Measurements from ENCODE around the gene EIF2A. TPM values are rescaled to one million over a fixed set of nuclear protein-coding genes. Genes with fewer than 3 reads are reported as not detected.

The EIF2A gene
- total and polyA plus RNA-seq, 2 of the 13 experiments (the other 11 are each of a cell fraction or from before 2014, with no cell fraction given) = 124 to 139 TPM

DNA sequence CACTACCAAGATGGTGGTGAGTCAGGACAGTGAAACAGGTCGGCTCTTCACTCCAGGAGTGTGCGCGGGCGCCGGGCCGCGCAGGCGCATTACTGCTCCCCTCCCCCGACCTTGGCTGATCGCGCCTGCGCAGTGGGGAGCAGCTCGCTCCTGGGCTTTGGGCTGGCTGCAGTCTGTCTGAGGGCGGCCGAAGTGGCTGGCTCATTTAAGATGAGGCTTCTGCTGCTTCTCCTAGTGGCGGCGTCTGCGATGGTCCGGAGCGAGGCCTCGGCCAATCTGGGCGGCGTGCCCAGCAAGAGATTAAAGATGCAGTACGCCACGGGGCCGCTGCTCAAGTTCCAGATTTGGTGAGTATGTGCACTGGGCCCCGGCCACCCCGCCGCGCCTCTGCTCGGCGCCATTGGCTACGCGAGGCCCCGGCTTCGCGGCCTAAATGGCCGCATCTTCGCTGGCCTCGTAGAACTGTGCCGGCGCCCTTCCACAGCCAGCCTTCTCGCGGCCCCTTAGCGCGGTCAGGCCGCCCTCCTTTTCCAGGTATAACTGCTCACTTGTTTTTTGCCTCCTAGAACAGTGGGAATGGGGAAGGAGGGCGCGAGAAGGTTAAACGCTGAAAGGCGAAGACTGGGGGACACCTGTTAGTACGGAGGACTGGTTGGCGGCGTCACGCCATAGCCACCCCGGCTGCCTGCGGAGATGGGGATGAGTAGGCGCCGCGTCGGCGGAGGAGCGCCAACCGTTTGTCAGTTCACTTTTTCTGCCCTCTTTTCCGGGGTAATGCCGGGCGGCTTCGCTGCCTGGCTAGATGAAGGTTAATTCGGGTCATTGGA is 56.8 kb downstream of the EIF2A start, which contains the start of gene SELENOT:
Gene SELENOT, plus strand, starts transcription at position 169 of the 827 bp plus-strand sequence. Its CDS starts 42 bp downstream, at position 211.
- Histone ChIP-seq H3K36me3 (replicated peaks in 1 of 2; ENCODE audit: control insufficient read depth in 1 of 2, insufficient read depth in 2 of 2, low read length in 2 of 2) (no peaks in the 10 kb centered on the region; a peak in 1 of 5 replicates), H3K27ac (ENCODE audit: extremely low read length, insufficient read depth, low read length) (peak within 1 kb of the TSS; percentile 91), H3K79me2 (ENCODE audit: insufficient read depth, low read length) (peaks cover 67% of the 10 kb centered on the region), H2AFZ (ENCODE audit: low read length) (peak within 1 kb of the TSS; percentile 97), H3K27me3 (ENCODE audit: control insufficient read depth in 1 of 2, insufficient read depth in 2 of 2, low read length in 2 of 2) (no peaks in the 10 kb centered on the region), H3K4me2 (ENCODE audit: low read depth, low read length) (peak within 1 kb of the TSS; percentile 79), H3K4me3 (replicated peaks in 1 of 3; ENCODE audit: insufficient read depth in 1 of 3, low read depth in 2 of 3, low read length in 3 of 3) (peak within 1 kb of the TSS; percentile 86 to 89 (median 86)), H3K9ac (ENCODE audit: insufficient read depth, low read depth, low read length) (peak within 1 kb of the TSS; percentile 89), H3K9me3 (ENCODE audit: low read length) (no peaks in the 10 kb centered on the region), H3K4me1 (ENCODE audit: insufficient read depth, low read length) (peaks cover 58% of the 10 kb centered on the region), H4K20me1 (ENCODE audit: insufficient read depth, low read length) (peaks cover 14% of the 10 kb centered on the region)
- DNase-seq (ENCODE audit: low spot score) (peak; percentile 92), FAIRE-seq (peak; percentile 63), ATAC-seq (peak; percentile 95)
- intact Hi-C loops (cut with micrococcal nuclease; ENCODE audit: unreplicated experiment) (no loop called here), in situ Hi-C loops (cut with HindIII; ENCODE audit: extremely low pct_ligation_motif_present, low pct_unique_long_range_greater_than_20kb) (loop anchor here (5.0 kb wide), 1 partner anchor 56 kb away; the partner anchor contains the start of genes EIF2A and SERP1)
- WGBS (ENCODE audit: low lambda C conversion rate) = 0% methylated on average over 39 of the region's 69 CpGs
- ChIA-PET CTCF (ENCODE audit: low intra/inter-chr PET ratio, low total read pairs) (no interaction called here), POLR2A (interaction anchor here (0.6 to 1.9 kb wide), 15 partner anchors 9 to 194 kb away, joined by 3 to 21 read pairs (median 4); partner anchors contain the start of genes EIF2A, ERICH6, SERP1 and SIAH2)
- BruUV-seq (replicated peaks) = no TSS peak
- TF ChIP-seq KAT8 (CRISPR knock-in tag; IDR thresholded peaks at IDR 0.05) (peak; percentile 89), ZNF280D (CRISPR knock-in tag; IDR thresholded peaks at IDR 0.05) (peak; percentile 77), CENPX (CRISPR knock-in tag; IDR thresholded peaks at IDR 0.05) (no peak), CBFB (CRISPR knock-in tag; IDR thresholded peaks at IDR 0.05) (0 out of 2 replicates have a peak, but pooled peaks have one; percentile 30), ZNF234 (CRISPR knock-in tag; conservative IDR thresholded peaks at IDR 0.05) (no peak), NCOA5 (CRISPR knock-in tag; IDR thresholded peaks at IDR 0.05) (no peak), TBP (CRISPR knock-in tag; IDR thresholded peaks at IDR 0.05) (no peak), STAG1 (CRISPR knock-in tag; IDR thresholded peaks at IDR 0.05) (no peak), ZNF629 (CRISPR knock-in tag; conservative IDR thresholded peaks at IDR 0.05) (no peak), SETDB1 (CRISPR knock-in tag; IDR thresholded peaks at IDR 0.05; ENCODE audit: borderline replicate concordance) (no peak), ZBTB42 (CRISPR knock-in tag; IDR thresholded peaks at IDR 0.05) (no peak)
- TF ChIP-seq, protein P1, sequence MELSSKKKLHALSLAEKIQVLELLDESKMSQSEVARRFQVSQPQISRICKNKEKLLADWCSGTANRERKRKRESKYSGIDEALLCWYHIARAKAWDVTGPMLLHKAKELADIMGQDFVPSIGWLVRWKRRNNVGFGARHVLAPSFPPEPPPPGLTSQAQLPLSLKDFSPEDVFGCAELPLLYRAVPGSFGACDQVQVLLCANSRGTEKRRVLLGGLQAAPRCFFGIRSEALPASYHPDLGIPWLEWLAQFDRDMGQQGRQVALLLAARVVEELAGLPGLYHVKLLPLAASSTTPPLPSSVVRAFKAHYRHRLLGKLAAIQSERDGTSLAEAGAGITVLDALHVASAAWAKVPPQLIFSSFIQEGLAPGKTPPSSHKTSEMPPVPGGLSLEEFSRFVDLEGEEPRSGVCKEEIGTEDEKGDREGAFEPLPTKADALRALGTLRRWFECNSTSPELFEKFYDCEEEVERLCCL (CRISPR knock-in tag; IDR thresholded peaks at IDR 0.05; ENCODE audit: borderline replicate concordance) = 0 out of 2 replicates have a peak, but pooled peaks have one; percentile 40
- TF ChIP-seq, protein P2, sequence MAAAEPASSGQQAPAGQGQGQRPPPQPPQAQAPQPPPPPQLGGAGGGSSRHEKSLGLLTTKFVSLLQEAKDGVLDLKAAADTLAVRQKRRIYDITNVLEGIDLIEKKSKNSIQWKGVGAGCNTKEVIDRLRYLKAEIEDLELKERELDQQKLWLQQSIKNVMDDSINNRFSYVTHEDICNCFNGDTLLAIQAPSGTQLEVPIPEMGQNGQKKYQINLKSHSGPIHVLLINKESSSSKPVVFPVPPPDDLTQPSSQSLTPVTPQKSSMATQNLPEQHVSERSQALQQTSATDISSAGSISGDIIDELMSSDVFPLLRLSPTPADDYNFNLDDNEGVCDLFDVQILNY (CRISPR knock-in tag; conservative IDR thresholded peaks at IDR 0.05) = 0 out of 2 replicates have a peak, but pooled peaks have one; percentile 16
- TF ChIP-seq, protein P3, sequence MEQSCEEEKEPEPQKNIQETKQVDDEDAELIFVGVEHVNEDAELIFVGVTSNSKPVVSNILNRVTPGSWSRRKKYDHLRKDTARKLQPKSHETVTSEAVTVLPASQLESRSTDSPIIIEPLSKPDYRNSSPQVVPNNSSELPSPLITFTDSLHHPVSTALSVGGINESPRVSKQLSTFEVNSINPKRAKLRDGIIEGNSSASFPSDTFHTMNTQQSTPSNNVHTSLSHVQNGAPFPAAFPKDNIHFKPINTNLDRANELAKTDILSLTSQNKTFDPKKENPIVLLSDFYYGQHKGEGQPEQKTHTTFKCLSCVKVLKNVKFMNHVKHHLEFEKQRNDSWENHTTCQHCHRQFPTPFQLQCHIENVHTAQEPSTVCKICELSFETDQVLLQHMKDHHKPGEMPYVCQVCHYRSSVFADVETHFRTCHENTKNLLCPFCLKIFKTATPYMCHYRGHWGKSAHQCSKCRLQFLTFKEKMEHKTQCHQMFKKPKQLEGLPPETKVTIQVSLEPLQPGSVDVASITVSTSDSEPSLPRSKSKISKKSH (CRISPR knock-in tag; IDR thresholded peaks at IDR 0.05; ENCODE audit: borderline replicate concordance) = peak; percentile 92
